H1 (cell line): ENCODE data around the gene RELN. TPM values are rescaled to one million over a fixed set of nuclear protein-coding genes. Genes with fewer than 3 reads are reported as not detected.

Source experiments
- CTCF ChIA-PET: fragments of 300-600 bp; sonication (Branson Sonifier 250); formaldehyde crosslinking; loops from one replicate; lab custom pipeline; 2021; ENCODE audit not compliant: partially characterized antibody; lab: Charles Lee
- POLR2A ChIA-PET: fragments of 300-600 bp; sonication (Branson Sonifier 250); formaldehyde crosslinking; loops from one replicate; lab custom pipeline; 2021; ENCODE audit warnings: inconsistent platforms; ENCODE audit not compliant: partially characterized antibody; lab: Charles Lee
- DNase-seq, 2 experiments: peaks; one replicate each; pipeline versions ENCODE4 v3.0.0 to v3.0.0-alpha.2; 2010 to 2022; ENCODE audit warnings: low spot score in 2 of 2, low read depth in 1 of 2, mixed read lengths in 1 of 2
- FAIRE-seq: peaks from 2 replicates; lab custom pipeline; 2011; peaks lifted over from hg19 to GRCh38; lab: Jason Lieb, UNC
- H2AFZ ChIP-seq: 2 replicates; pipeline ENCODE4 v1.8.1; 2012; ENCODE audit warnings: low read length, inconsistent platforms
- H2AK5ac ChIP-seq: 2 replicates; pipeline ENCODE4 v1.6.1; 2013; ENCODE audit warnings: low read depth, low read length
- H2BK120ac ChIP-seq: replicated peaks from 2 replicates; pipeline ENCODE3; 2013; ENCODE audit warnings: low read depth, low read length, inconsistent platforms
- H2BK12ac ChIP-seq: 2 replicates; pipeline ENCODE4 v1.6.1; 2013; ENCODE audit warnings: low read depth, low read length
- H2BK15ac ChIP-seq: 2 replicates; pipeline ENCODE4 v1.6.1; 2013; ENCODE audit warnings: low read length
- H2BK20ac ChIP-seq: 2 replicates; pipeline ENCODE4 v1.6.1; 2013; ENCODE audit warnings: low read length
- H2BK5ac ChIP-seq: 2 replicates; pipeline ENCODE4 v1.6.1; 2013; ENCODE audit warnings: low read depth, low read length
- H3K14ac ChIP-seq: 2 replicates; pipeline ENCODE4 v1.6.1; 2013; ENCODE audit warnings: inconsistent platforms; ENCODE audit not compliant: insufficient read length
- H3K18ac ChIP-seq: 2 replicates; pipeline ENCODE4 v1.6.1; 2013; ENCODE audit warnings: low read length; ENCODE audit errors: extremely low read depth
- H3K23ac ChIP-seq: 2 replicates; pipeline ENCODE4 v1.6.1; 2013; ENCODE audit warnings: inconsistent platforms; ENCODE audit not compliant: insufficient read length
- H3K23me2 ChIP-seq: 2 replicates; pipeline ENCODE4 v1.6.1; 2013; ENCODE audit warnings: low read depth, low read length
- H3K27ac ChIP-seq: 2 replicates; pipeline ENCODE4 v1.6.1; 2011; ENCODE audit warnings: low read depth, low read length, inconsistent platforms
- H3K27me3 ChIP-seq, 4 experiments: replicated peaks in 1 of 4; 1 replicate in 1 of 4; 2 replicates in 3 of 4; pipeline versions ENCODE4 v1.6.1 to v1.8.1; 2011 to 2013; ENCODE audit warnings: low read length in 3 of 4, mild to moderate bottlenecking in 3 of 4, inconsistent platforms in 2 of 4, mixed read lengths in 2 of 4, moderate library complexity in 1 of 4; ENCODE audit not compliant: control insufficient read depth in 3 of 4, insufficient read depth in 3 of 4; ENCODE audit errors: extremely low read depth in 1 of 4
- H3K36me3 ChIP-seq, 4 experiments: 2 replicates each; pipeline versions ENCODE4 v1.6.1 to v1.8.1; 2011 to 2013; ENCODE audit warnings: mild to moderate bottlenecking in 4 of 4, low read length in 3 of 4, moderate library complexity in 2 of 4, control low read depth in 1 of 4, inconsistent platforms in 1 of 4; ENCODE audit not compliant: insufficient read depth in 4 of 4, control insufficient read depth in 2 of 4
- H3K4ac ChIP-seq: replicated peaks from 2 replicates; pipeline ENCODE3; 2013; ENCODE audit warnings: low read length, low read depth, mixed read lengths, inconsistent platforms; ENCODE audit not compliant: insufficient read length
- H3K4me1 ChIP-seq, 4 experiments: replicated peaks in 1 of 4; 1 replicate in 1 of 4; 2 replicates in 3 of 4; pipeline versions ENCODE4 v1.6.1 to v1.8.1; 2011 to 2013; ENCODE audit warnings: low read length in 3 of 4, inconsistent platforms in 2 of 4, mixed read lengths in 1 of 4; ENCODE audit not compliant: insufficient read depth in 4 of 4, control insufficient read depth in 3 of 4
- H3K4me2 ChIP-seq, 2 experiments: 2 replicates each; pipeline versions ENCODE4 v1.6.1 to v1.8.1; 2011 to 2013; ENCODE audit warnings: low read depth in 2 of 2, low read length in 2 of 2, control low read depth in 1 of 2, inconsistent platforms in 1 of 2, mild to moderate bottlenecking in 1 of 2; ENCODE audit not compliant: insufficient read depth in 1 of 2
- H3K4me3 ChIP-seq, 4 experiments: fragments of 200-600, 300-600 bp in 1 of 4; sonication (generic), shearing (Covaris generic), sonication (Bioruptor Twin) in 1 of 4; 2 replicates each; pipeline versions ENCODE4 v1.5.1 to v1.8.1; 2011 to 2016; ENCODE audit warnings: low read length in 4 of 4, low read depth in 3 of 4, control low read depth in 2 of 4, inconsistent platforms in 2 of 4, mild to moderate bottlenecking in 2 of 4, mixed read lengths in 1 of 4, moderate library complexity in 1 of 4; ENCODE audit not compliant: insufficient read depth in 2 of 4; ENCODE audit errors: extremely low read depth in 1 of 4
- H3K56ac ChIP-seq: replicated peaks from 2 replicates; pipeline ENCODE3; 2013; ENCODE audit warnings: low read depth, mild to moderate bottlenecking, mixed read lengths, low read length, inconsistent platforms; ENCODE audit not compliant: insufficient read length
- H3K79me1 ChIP-seq: 2 replicates; pipeline ENCODE4 v1.6.1; 2013; ENCODE audit warnings: low read depth, low read length, control low read depth
- H3K79me2 ChIP-seq, 2 experiments: 2 replicates each; pipeline versions ENCODE4 v1.6.1 to v1.8.1; 2012 to 2013; ENCODE audit warnings: low read length in 2 of 2, mild to moderate bottlenecking in 2 of 2, inconsistent platforms in 1 of 2; ENCODE audit not compliant: insufficient read depth in 2 of 2, control insufficient read depth in 1 of 2
- H3K9ac ChIP-seq, 4 experiments: replicated peaks in 1 of 4; 1 replicate in 1 of 4; 2 replicates in 3 of 4; pipeline versions ENCODE4 v1.6.1 to v1.8.1; 2011 to 2013; ENCODE audit warnings: low read depth in 3 of 4, low read length in 3 of 4, control low read depth in 2 of 4, mild to moderate bottlenecking in 2 of 4, moderate library complexity in 2 of 4, inconsistent platforms in 1 of 4; ENCODE audit errors: extremely low read depth in 1 of 4
- H3K9me3 ChIP-seq, 2 experiments: 2 replicates each; pipeline versions ENCODE4 v1.6.1 to v1.8.1; 2012 to 2013; ENCODE audit warnings: mild to moderate bottlenecking in 2 of 2, moderate library complexity in 2 of 2, control low read depth in 1 of 2, inconsistent platforms in 1 of 2, low read depth in 1 of 2, low read length in 1 of 2, mixed read lengths in 1 of 2; ENCODE audit not compliant: insufficient read depth in 2 of 2
- H4K20me1 ChIP-seq, 2 experiments: replicated peaks in 1 of 2; 2 replicates each; pipeline versions ENCODE3 to v1.8.1; 2011 to 2013; ENCODE audit warnings: inconsistent platforms in 2 of 2, low read length in 2 of 2, mild to moderate bottlenecking in 1 of 2; ENCODE audit not compliant: insufficient read depth in 2 of 2, control insufficient read depth in 1 of 2
- H4K5ac ChIP-seq: 2 replicates; pipeline ENCODE4 v1.6.1; 2013; ENCODE audit warnings: low read length, low read depth, mixed read lengths, inconsistent platforms; ENCODE audit not compliant: insufficient read length
- H4K8ac ChIP-seq: 2 replicates; pipeline ENCODE4 v1.8.0; 2013; ENCODE audit warnings: mild to moderate bottlenecking, moderate library complexity, low read length, inconsistent platforms; ENCODE audit not compliant: insufficient read depth; ENCODE audit errors: extremely low read depth
- H4K91ac ChIP-seq: replicated peaks from 2 replicates; pipeline ENCODE3; 2013; ENCODE audit warnings: low read length, mixed read lengths, inconsistent platforms; ENCODE audit not compliant: insufficient read length
- HDAC6 ChIP-seq: IDR thresholded peaks from one replicate; pipeline ENCODE4 v1.7.1; 2012; ENCODE audit warnings: low read depth, mild to moderate bottlenecking, inconsistent platforms, low read length, moderate library complexity
- JUND ChIP-seq: IDR thresholded peaks from 2 replicates; pipeline ENCODE4 v1.6.1; 2011; ENCODE audit warnings: mild to moderate bottlenecking, improper control_type of control experiment, low read length
- WGBS, 2 experiments: shearing (Covaris generic) in 1 of 2; methylation state at CpG; one replicate each; pipeline versions ENCODE4 v1.1.6 to v1.1.7; 2013 to 2015; ENCODE audit warnings: low lambda C conversion rate in 2 of 2, mixed read lengths in 2 of 2, inconsistent platforms in 1 of 2, low coverage in 1 of 2, missing lambda C conversion rate in 1 of 2; ENCODE audit not compliant: insufficient replicate concordance in 2 of 2, insufficient coverage in 1 of 2, insufficient read length in 1 of 2; ENCODE audit errors: extremely low coverage in 1 of 2, missing lambda C conversion rate in 1 of 2; 5-methylcytosine and 5-hydroxymethylcytosine counted together
- polyA plus RNA-seq, 7 experiments: library from polyadenylated mRNA; depleted of rRNA in 3 of 7; stranded (reverse) in 5 of 7; unstranded in 2 of 7; fragments of >200 nt in 5 of 7; fragments of 200-250 nt in 2 of 7; gene quantifications; 1 replicate in 5 of 7; 2 replicates in 1 of 7; 4 replicates in 1 of 7; pipeline versions ENCODE4 v1.2.1 to v1.2.3, GENCODE V29; 2011 to 2013; ENCODE audit warnings: missing spikeins in 2 of 7, mixed read lengths in 2 of 7
- total RNA-seq: library from RNA; stranded (reverse); fragmentation: NEBNext Ultra II Directional; extraction: Animal tissue kit (Norgen Biotek cat#: 25700); gene quantifications from 2 replicates; pipeline ENCODE4 v1.2.1, GENCODE V29; 2021

Gene RELN
- total and polyA plus RNA-seq, 2 of the 8 experiments (the other 6 are each of a cell fraction or from before 2014, with no cell fraction given), result 0.03 to 0.07 TPM

- H3K56ac ChIP-seq, result no peak overlapping the region
- H3K36me3 ChIP-seq, result no peaks in the 10 kb centered on the region
- no peak for FAIRE-seq
- H2AK5ac ChIP-seq, result no peak overlapping the region
- no peak overlapping the region for H3K27ac ChIP-seq
- H4K20me1 ChIP-seq, result no peaks in the 10 kb centered on the region
- H3K79me1 ChIP-seq, result no peaks in the 10 kb centered on the region
- H3K9ac ChIP-seq, result no peak overlapping the region
- H4K91ac ChIP-seq, result no peak overlapping the region
- no peak overlapping the region for H3K4ac ChIP-seq
- no peak overlapping the region for H3K14ac ChIP-seq
- TF ChIP-seq HDAC6 (no peak), JUND (no peak)
- POLR2A ChIA-PET, result no interaction called here
- H3K4me3 ChIP-seq, result no peak overlapping the region
- 81% methylated on average over 5 of the region's 5 CpGs; no CpG with 5 or more reads in 1 of the 2 experiments for WGBS, 2 experiments
- no peak overlapping the region; the same call in 1 of the 2 replicates for H2AFZ ChIP-seq
- no peak for DNase-seq
- no peak overlapping the region for H3K23ac ChIP-seq
- H3K27me3 ChIP-seq, result no peaks in the 10 kb centered on the region
- H2BK120ac ChIP-seq, result no peak overlapping the region
- no peak overlapping the region for H2BK12ac ChIP-seq
- H3K79me2 ChIP-seq, result no peaks in the 10 kb centered on the region
- no peak overlapping the region for H4K8ac ChIP-seq
- no peaks in the 10 kb centered on the region for H3K9me3 ChIP-seq
- CTCF ChIA-PET, result no interaction called here
- no peak overlapping the region for H4K5ac ChIP-seq
- H2BK15ac ChIP-seq, result no peak overlapping the region
- no peak overlapping the region for H3K4me2 ChIP-seq
- no peak overlapping the region for H2BK20ac ChIP-seq
- no peaks in the 10 kb centered on the region for H3K23me2 ChIP-seq
- no peak overlapping the region for H3K18ac ChIP-seq
- no peak overlapping the region for H2BK5ac ChIP-seq
- no peaks in the 10 kb centered on the region for H3K4me1 ChIP-seq
Measured at GRCh38 chr7:103918631-103919271, 70.7 kb downstream of the RELN start.
